GM18873 (cell line): ENCODE data around the gene ADIPOQ.
"Not testable (repeated sequence)": the region's sequence is repeated elsewhere in the genome, so short reads cannot be mapped to it uniquely, and the experiment has no call there.

ENCODE experiments used
- ATAC-seq: cut with Tn5 transposase; IDR thresholded peaks from one replicate; pipeline ENCODE4 v1.9.1; 2021; ENCODE audit warnings: mild to moderate bottlenecking, moderate library complexity, moderate number of reproducible peaks; ENCODE audit not compliant: unreplicated experiment, low FRiP score

ADIPOQ gene

DNA sequence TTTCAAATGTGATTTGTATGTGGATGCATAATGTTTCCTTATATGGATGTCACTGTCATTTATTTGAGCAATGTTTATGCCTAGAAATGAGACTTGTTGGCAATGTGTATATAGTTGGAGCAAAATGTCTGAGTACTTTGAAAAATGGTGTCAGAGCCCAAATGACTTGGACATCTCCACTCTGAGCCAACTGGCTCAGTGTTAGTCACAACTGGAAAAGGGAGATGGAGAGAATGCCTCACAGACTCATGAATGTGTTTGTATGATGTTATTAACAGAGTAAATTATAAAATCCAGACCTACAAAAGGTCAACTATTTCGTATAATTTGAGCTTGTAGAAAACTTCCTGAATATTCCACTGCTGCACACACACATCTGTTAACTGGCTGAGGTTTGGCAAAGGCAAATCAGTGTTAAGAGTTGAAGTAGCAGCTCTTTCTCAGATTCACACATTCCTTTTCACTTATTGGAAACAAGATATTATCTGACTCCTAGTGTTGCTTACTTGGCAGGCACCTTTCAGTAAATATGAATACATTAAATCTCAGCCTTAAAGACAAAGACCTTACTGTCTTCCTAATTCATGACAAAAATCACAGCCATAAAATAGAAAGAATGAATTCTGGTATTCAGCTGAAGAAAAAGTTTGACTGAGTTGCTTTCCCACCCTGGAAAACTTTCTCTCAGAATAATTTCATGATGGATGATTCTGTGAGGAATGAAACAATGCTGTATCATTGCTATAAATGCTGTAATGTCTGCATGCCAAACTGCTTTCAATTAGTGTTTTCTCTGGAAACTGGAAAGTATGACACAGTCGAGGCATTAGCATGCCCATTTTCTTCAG lies 27.0 kb downstream of the ADIPOQ start:
- ATAC-seq = no peak

DNA sequence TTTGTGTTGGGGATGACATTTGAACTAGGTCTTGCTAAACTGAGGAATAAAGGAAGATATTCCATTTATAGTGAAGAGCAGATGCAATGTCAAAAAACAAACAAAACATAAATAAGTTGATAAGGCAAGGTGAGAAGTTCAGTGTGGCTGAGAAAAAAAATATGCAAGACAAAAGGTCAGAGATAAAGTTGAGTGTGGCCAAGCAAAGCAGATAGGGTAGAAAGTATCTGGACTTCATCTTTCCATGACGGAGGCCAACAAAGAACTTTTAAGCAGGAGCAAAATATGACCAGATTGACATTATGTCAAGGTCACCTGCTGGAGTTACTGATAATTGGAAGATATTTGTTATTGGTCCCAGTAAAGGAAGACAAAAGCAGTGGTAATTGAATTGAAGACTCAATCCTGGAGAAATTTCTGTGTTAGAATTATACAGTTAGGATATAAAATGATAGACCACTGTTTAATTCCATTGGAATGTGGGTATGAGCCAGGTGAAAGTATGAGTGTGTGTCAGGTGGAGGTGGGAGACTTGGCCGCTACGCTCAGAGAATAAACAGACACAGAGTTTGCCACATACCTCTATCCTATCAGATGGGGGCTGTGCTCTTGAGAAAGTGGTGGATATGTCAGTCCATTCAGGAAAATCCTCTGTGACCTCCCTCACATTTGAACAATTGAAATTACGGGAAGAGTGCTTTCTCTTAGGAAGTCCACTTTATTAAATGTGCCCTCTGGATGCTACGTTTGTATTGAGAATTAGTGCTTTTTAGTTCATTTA lies 28.1 kb downstream of the ADIPOQ start:
- no peak for ATAC-seq

- no peak for ATAC-seq
Observed at GRCh38 chr3:186871403-186871924, 29.0 kb downstream of the ADIPOQ start.

DNA sequence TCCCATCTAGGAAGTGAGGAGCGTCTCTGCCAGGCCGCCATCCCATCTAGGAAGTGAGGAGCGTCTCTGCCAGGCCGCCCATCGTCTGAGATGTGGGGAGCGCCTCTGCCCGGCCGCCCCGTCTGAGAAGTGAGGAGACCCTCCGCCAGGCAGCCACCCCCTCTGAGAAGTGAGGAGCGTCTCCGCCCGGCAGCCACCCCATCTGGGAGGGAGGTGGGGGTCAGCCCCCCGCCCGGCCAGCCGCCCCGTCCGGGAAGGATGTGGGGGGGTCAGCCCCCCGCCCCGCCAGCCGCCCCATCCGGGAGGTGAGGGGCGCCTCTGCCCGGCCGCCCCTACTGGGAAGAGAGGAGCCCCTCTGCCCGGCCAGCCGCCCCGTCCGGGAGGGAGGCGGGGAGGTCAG lies 31.3 kb downstream of the ADIPOQ start:
- ATAC-seq = not testable (repeated sequence)

DNA sequence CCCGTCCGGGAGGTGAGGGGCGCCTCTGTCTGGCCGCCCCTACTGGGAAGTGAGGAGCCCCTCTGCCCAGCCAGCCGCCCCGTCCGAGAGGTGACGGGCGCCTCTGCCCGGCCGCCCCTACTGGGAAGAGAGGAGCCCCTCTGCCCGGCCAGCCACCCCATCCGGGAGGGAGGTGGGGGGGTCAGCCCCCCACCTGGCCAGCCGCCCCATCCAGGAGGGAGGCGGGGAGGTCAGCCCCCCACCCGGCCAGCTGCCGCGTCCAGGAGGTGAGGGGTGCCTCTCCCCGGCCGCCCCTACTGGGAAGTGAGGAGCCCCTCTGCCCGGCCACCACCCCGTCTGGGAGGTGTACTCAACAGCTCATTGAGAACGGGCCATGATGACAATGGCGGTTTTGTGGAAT lies 31.7 kb downstream of the ADIPOQ start:
- not testable (repeated sequence) for ATAC-seq

DNA sequence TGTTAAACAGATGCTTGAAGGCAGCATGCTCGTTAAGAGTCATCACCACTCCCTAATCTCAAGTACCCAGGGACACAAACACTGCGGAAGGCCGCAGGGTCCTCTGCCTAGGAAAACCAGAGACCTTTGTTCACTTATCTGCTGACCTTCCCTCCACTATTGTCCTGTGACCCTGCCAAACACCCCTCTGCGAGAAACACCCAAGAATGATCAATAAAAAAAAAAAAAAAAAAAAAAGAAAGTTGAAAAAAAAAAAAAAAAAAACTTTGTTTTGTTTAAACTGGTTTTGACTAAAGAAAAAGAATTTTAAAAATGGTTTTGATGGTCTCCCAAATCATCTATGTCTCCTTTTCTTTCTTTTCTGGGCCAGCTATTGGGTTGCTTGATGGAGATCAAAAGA lies 32.3 kb downstream of the ADIPOQ start:
- not testable (repeated sequence) for ATAC-seq

DNA sequence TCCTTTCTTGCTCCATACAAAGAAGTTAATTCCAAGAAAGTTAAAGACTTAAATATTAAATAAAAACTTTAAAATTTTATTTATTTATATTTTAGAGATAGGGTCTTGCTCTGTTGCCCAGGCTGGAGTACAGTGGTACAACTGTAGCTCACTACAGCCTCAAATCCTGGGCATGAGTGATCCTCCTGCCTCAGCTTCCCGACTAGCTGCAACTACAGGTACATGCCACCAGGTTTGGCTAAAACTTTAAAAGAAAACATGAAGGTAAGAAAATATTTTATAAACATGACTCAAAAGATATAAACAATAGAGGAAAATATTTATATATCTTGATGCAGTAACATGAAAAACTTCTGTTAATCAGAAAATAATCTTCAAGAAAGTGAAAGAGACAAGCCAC lies 33.2 kb downstream of the ADIPOQ start:
- no peak for ATAC-seq

DNA sequence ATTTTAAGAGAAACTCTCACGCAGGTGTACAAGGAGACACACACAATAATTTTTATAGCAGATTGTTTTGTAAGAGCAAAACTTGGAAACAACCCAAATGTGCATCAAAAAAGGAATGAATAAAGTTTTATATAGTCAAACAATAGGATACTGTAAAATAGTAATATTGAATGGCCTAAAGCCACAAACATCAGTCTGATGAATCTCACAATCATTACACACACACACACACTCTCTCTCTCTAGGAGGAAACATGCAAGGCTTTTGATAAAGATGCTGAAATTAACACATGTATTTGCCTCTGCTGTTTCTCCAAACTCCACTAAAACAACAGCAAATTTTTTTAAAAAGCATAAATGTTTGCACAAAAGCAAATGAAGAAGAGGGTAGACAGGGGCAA lies 37.3 kb downstream of the ADIPOQ start:
- no peak for ATAC-seq

DNA sequence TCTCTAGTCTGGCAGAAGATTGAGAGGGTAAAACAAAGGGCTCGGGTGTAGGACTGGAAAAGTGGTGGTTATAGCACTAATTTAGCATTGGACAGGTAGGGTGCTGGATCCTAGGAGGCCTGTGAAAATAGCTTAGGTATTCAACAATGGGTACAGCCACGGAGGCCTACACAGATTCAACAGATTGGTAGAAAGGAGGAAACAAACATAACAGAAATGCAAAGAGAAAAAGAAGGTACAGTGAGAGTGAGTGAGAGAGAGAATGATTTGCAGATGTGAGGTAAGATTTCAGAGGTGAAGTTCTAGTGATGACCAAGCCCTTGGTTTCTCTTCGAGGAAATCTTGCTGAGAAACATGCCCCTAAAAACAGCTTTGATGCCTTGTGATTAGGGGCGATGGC lies 37.9 kb downstream of the ADIPOQ start:
- no peak for ATAC-seq

DNA sequence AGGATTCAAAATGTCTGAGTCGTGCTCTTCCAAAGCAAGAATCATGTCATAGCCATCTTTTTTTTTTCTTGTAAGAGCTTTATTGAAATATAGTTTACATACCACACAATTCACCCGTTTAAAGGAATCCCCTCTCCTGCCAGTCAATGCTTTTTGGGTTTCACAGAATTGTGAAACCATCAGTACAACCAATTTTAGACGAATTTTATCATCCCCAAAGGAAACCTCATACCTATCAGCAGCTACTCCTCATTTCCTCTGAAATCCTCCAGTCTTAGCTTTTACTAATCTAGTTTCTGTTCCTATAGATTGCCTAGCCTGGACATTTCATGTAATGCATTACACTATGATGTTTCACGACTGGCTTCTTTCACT lies 39.6 kb downstream of the ADIPOQ start:
- ATAC-seq = no peak

DNA sequence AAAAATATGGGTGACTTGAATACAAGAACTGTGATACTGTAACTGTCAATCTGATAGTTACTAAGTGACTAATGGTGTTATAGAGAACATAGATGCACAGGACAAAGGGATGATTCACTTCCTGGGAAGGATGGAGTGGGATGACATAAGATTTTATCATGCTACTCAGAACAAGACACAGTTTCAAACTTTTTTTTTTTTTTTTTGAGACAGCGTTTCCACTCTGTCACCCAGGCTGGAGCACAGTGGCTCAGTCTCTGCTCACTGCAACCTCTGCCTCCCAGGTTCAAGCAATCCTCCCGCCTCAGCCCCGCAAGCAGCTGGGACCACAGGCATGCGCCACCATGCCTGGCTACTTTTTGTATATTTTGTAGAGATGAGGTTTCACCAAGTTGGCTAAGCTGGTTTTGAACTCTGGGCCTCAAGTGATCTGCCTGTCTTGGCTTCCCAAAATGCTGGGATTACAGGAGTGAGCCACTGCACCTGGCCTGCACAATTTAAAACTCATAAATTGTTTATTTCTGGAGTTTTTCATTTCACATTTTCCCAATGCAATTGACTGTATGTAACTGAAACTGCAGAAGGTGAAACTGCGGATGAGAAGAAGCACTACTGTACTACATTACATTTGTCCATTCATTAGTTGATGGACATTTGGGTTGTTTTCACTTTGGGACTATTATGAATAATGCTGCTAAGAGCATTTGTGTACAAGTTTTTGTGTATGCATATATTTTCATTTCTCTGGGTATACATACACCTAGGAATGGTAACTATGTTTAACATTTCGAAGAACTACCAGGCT lies 40.6 kb downstream of the ADIPOQ start:
- no peak for ATAC-seq

- ATAC-seq = no peak
Observed at GRCh38 chr3:186883686-186884058, 41.2 kb downstream of the ADIPOQ start.

DNA sequence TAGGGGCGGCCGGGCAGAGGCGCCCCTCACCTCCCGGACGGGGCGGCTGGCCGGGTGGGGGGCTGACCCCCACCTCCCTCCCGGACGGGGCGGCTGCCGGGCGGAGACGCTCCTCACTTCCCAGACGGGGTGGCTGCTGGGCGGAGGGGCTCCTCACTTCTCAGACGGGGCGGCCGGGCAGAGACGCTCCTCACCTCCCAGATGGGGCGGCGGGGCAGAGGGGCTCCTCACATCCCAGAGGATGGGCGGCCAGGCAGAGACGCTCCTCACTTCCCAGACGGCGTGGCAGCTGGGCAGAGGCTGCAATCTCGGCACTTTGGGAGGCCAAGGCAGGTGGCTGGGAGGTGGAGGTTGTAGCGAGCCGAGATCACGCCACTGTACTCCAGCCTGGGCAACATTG lies 42.4 kb downstream of the ADIPOQ start:
- ATAC-seq = not testable (repeated sequence)

- no peak for ATAC-seq
Observed at GRCh38 chr3:186886202-186886981, 43.9 kb downstream of the ADIPOQ start.

DNA sequence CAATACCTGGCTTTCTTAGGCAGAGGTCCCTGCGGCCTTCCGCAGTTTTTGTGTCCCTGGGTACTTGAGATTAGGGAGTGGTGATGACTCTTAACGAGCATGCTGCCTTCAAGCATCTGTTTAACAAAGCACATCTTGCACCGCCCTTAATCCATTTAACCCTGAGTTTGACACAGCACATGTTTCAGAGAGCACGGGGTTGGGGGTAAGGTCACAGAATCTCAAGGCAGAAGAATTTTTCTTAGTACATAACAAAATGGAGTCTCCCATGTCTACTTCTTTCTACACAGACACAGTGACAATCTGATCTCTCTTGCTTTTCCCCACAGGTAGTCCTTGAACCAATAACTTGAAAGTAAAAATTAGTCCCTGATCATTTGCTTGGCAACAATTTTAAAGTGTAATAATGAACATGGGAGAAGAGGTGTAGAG lies 45.0 kb downstream of the ADIPOQ start:
- not testable (repeated sequence) for ATAC-seq

DNA sequence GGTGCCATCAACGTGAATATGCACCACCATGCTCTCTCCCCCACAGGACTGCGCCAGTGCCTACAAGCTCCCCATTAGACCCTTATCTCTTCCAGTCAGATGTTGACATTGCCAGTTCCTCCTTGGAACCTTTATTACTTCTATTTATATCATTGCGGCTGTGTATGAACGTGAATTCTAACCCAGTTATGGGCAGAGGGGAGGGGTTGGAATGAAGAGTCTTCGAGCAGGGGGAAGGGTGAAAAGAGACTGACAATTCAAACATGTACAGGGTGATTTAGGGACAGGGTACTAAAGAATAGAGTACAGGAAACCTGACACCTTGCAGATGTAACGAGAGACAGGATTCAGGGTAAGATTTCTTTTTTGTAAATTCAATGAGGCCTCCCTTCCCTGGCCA lies 46.1 kb downstream of the ADIPOQ start:
- ATAC-seq = no peak

GRCh38 chr3:186889698-186890097 lies 47.2 kb downstream of the ADIPOQ start:
- ATAC-seq = not testable (repeated sequence)

- ATAC-seq = no peak
Observed at GRCh38 chr3:186890911-186891310, 48.4 kb downstream of the ADIPOQ start.

DNA sequence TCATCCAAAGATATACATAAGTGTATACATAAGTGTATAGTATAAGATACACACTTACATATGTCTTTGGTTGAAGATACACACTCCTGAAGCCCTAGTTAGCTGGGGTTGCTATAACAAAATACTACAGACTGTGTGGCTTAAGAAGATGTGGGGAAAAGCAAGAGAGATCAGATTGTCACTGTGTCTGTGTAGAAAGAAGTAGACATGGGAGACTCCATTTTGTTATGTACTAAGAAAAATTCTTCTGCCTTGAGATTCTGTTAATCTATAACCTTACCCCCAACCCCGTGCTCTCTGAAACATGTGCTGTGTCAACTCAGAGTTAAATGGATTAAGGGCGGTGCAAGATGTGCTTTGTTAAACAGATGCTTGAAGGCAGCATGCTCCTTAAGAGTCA lies 50.6 kb downstream of the ADIPOQ start:
- ATAC-seq = not testable (repeated sequence)

- ATAC-seq = no peak
Observed at GRCh38 chr3:186895406-186895805, 52.9 kb downstream of the ADIPOQ start.
